Gastroesophageal sphincter (tissue), 4 donors: ENCODE measurements around the gene XAGE1B. TPM values are rescaled to one million over a fixed set of nuclear protein-coding genes. Genes with fewer than 3 reads are reported as not detected.
"Not testable (repeated sequence)": the region's sequence is repeated elsewhere in the genome, so short reads cannot be mapped to it uniquely, and the experiment has no call there.

ENCODE experiments used
- ATAC-seq: fragments of 150-250 bp; one replicate; pipeline ENCODE4 v1.9.1; 2016; ENCODE audit warnings: mild to moderate bottlenecking, moderate library complexity
- H3K27ac ChIP-seq, 4 donors: fragments of 200-600 bp; sonication (generic) in 3 of 4; 1 replicate in 3 of 4; 2 replicates in 1 of 4; pipeline ENCODE4 v1.5.1; 2016 to 2019
- H3K27me3 ChIP-seq: fragments of 200-600 bp; sonication (generic); one replicate; pipeline ENCODE4 v1.5.1; 2019
- H3K36me3 ChIP-seq, 2 donors: fragments of 200-600 bp; sonication (generic); one replicate each; pipeline ENCODE4 v1.5.1; 2019; ENCODE audit warnings: control low read depth in 1 of 2
- H3K4me1 ChIP-seq, 3 donors: fragments of 200-600 bp; sonication (generic); 1 replicate in 2 of 3; 2 replicates in 1 of 3; pipeline ENCODE4 v1.5.1; 2016 to 2019; ENCODE audit warnings: control low read depth in 2 of 3
- H3K4me3 ChIP-seq, 2 donors: fragments of 200-600 bp; sonication (generic); one replicate each; pipeline ENCODE4 v1.5.1; 2019; ENCODE audit warnings: mild to moderate bottlenecking in 1 of 2, moderate library complexity in 1 of 2
- H3K9me3 ChIP-seq, 3 donors: fragments of 200-600 bp; sonication (generic); one replicate each; pipeline ENCODE4 v1.5.1; 2017 to 2019; ENCODE audit warnings: control low read depth in 2 of 3
- EP300 ChIP-seq: sonication (generic); formaldehyde crosslinking; IDR thresholded peaks from one replicate; pipeline ENCODE4 v1.6.1; 2017; ENCODE audit warnings: antibody characterized with exemption, mild to moderate bottlenecking
- POLR2A ChIP-seq, 2 donors: fragments of 450-650 bp; IDR thresholded peaks; one replicate each; pipeline ENCODE4 v1.6.1; 2017; ENCODE audit warnings: antibody characterized with exemption in 2 of 2, mild to moderate bottlenecking in 2 of 2, moderate library complexity in 1 of 2
- POLR2AphosphoS5 ChIP-seq: sonication (generic); formaldehyde crosslinking; IDR thresholded peaks from one replicate; pipeline ENCODE4 v1.6.1; 2017; ENCODE audit warnings: antibody characterized with exemption
- WGBS, 2 donors: methylation state at CpG; one replicate each; pipeline ENCODE4 v1.1.5; 2018; ENCODE audit warnings: low coverage in 1 of 2; 5-methylcytosine and 5-hydroxymethylcytosine counted together
- small RNA-seq, 4 donors: library from RNA; depleted of rRNA; stranded (forward); fragments of <200 nt; gene quantifications; one replicate each; pipeline ENCODE3, GENCODE V24; 2016
- total RNA-seq, 4 donors: library from RNA; depleted of rRNA; stranded (reverse); fragments of >200 nt; gene quantifications; one replicate each; pipeline ENCODE4 v1.1.0, GENCODE V29; 2016
- TF ChIP-seq, protein P1 (sequence below), 4 experiments: fragments of 200-600 bp in 2 of 4; fragments of 450-650 bp in 2 of 4; sonication (generic) in 1 of 4; IDR thresholded peaks; one replicate each; pipeline ENCODE4 v1.5.1; 2017 to 2019; ENCODE audit warnings: antibody characterized with exemption in 4 of 4, mild to moderate bottlenecking in 2 of 4, moderate library complexity in 2 of 4

XAGE1B gene
- total RNA-seq, 4 donors from 2014 or later, result not detected

DNA sequence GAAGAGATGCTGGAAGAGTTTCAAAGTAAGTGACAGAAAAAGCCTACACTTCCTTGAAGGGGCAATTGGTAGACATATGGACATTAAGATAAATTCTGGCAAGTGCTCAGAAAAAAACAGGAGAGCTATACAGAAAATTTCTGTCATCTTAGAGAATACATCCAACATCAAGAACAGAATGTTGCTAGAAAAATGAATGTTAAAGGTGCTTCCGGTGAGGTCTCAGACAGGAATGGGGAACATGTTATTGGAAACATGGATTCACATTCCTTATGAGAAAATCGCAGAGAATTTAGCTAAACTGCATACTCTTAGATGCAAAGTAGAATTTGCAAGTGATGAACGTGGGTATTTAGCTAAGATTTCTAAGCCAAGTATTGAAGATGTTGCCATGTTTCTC, 9.5 kb downstream of the XAGE1B start:
- 63 to 72% methylated on average over 3 of the region's 3 CpGs for WGBS, 2 donors
- no peaks in the 10 kb centered on the region for H3K27me3 ChIP-seq
- no peak for ATAC-seq

DNA sequence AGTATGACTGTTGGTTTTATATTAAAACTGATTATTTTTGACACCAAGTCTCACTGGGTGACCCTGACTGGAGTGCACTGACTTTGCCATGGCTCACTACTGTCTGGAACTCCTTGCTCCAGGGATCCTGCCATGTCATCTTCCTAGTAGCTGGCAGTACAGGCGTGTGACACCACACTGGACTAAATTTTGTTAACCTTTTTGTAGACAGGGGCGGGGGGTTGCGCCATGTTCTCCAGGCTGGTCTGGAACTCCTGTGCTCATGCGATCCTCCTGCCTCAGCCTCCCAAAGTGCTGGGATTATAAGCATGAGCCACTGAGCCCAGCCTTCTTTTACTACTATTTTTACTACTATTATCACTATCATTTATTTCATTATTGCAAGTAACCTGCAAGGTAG, 12.3 kb downstream of the XAGE1B start:
- TF ChIP-seq, protein P1, sequence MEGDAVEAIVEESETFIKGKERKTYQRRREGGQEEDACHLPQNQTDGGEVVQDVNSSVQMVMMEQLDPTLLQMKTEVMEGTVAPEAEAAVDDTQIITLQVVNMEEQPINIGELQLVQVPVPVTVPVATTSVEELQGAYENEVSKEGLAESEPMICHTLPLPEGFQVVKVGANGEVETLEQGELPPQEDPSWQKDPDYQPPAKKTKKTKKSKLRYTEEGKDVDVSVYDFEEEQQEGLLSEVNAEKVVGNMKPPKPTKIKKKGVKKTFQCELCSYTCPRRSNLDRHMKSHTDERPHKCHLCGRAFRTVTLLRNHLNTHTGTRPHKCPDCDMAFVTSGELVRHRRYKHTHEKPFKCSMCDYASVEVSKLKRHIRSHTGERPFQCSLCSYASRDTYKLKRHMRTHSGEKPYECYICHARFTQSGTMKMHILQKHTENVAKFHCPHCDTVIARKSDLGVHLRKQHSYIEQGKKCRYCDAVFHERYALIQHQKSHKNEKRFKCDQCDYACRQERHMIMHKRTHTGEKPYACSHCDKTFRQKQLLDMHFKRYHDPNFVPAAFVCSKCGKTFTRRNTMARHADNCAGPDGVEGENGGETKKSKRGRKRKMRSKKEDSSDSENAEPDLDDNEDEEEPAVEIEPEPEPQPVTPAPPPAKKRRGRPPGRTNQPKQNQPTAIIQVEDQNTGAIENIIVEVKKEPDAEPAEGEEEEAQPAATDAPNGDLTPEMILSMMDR (IDR thresholded peaks at IDR 0.05), result no peak
- TF ChIP-seq POLR2A (IDR thresholded peaks at IDR 0.05), result no peak
- no peak for TF ChIP-seq EP300
- TF ChIP-seq POLR2AphosphoS5, result no peak
- H3K36me3 ChIP-seq, result no peaks in the 10 kb centered on the region
- no peaks in the 10 kb centered on the region for H3K9me3 ChIP-seq
- H3K27ac ChIP-seq, result no peak overlapping the region
- H3K27me3 ChIP-seq, result no peaks in the 10 kb centered on the region
- no peaks in the 10 kb centered on the region for H3K4me1 ChIP-seq
- no peak overlapping the region for H3K4me3 ChIP-seq
- WGBS, 2 donors, result 71% methylated on average over 3 of the region's 4 CpGs; no CpG with 5 or more reads in 1 of the 2 donors
- ATAC-seq, result no peak

More for the DNA sequence above, 9.5 kb downstream of the XAGE1B start:
- Histone ChIP-seq H3K4me1 (no peaks in the 10 kb centered on the region), H3K27ac (no peak overlapping the region), H3K36me3 (no peaks in the 10 kb centered on the region), H3K9me3 (no peaks in the 10 kb centered on the region), H3K4me3 (no peak overlapping the region)
- TF ChIP-seq POLR2AphosphoS5 (no peak), POLR2A (IDR thresholded peaks at IDR 0.05) (no peak), EP300 (no peak)
- TF ChIP-seq, protein P1 (IDR thresholded peaks at IDR 0.05), result no peak

DNA sequence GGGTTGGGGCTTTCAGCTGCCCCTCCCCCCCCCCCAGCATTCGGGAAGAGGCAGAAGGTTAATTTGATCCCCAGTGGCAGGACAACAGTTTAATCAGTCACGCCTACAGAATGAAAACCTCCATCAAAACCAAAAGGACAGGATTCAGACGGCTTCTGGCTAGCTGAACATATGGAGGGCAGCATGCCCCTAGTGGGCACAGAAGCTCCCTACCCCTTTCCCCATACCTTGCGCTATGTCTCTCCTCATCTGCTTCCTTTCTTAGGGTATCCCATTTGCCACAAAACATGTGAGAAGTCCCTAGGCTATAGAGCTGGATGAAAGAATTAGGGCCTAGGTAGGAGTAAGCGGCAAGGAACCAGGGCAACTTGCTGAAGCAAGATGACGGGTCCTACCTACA, 15.5 kb downstream of the XAGE1B start:
- not testable (repeated sequence) for H3K36me3 ChIP-seq, H3K9me3 ChIP-seq, H3K4me1 ChIP-seq, H3K4me3 ChIP-seq, ATAC-seq, H3K27me3 ChIP-seq, H3K27ac ChIP-seq
- no CpG with 5 or more reads among the region's 6 CpGs for WGBS, 2 donors

DNA sequence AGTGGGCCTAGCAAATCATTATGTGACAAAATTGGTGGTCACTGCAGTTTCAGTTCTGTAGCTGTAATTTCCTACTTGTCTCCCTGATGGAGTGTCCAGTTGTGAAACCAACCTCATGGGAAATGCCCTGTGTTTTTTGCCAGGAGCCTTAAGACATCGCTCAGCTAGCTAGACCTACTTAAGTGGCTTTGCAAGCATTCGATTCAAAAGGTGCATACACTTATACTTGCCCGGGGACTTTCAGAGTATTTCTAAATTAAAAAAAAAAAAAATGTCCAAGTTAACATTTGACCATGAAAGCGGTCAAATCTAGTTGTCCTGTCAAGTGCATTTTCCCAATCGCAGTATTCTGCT, 20.5 kb downstream of the XAGE1B start:
- not testable (repeated sequence) for H3K9me3 ChIP-seq, H3K36me3 ChIP-seq, H3K4me3 ChIP-seq, H3K27me3 ChIP-seq, H3K4me1 ChIP-seq, ATAC-seq, H3K27ac ChIP-seq
- no CpG with 5 or more reads among the region's 5 CpGs for WGBS, 2 donors

DNA sequence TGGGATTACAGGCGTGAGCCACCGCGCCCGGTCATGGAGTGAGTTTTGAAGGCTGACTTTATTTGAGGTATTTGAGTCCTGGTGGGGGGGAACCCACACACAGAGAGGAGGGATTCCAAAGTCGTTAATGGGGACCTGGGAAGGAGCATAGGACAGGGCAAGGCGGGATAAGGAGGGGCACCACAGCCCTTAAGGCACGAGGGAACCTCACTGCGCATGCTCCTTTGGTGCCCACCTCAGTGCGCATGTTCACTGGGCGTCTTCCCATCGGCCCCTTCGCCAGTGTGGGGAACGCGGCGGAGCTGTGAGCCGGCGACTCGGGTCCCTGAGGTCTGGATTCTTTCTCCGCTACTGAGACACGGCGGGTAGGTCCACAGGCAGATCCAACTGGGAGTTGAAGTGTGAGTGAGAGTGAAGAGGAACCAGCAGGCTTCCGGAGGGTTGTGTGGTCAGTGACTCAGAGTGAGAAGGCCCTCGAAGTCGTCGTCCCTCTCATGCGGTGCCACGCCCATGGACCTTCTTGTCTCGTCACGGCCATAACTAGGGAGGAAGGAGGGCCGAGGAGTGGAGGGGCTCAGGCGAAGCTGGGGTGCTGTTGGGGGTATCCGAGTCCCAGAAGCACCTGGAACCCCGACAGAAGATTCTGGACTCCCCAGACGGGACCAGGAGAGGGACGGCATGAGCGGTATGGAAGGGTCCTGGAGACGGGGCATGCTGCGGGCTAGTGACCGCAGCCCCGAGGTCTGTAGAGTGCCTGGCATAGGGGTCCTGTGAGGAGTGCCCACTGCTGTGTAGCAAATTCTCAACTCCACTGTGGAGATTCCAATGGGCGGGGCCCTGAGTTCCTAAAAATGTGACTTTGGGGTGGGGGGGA, 21.1 kb downstream of the XAGE1B start, which contains the start of gene XAGE1A:
Gene XAGE1A (plus strand): TSS at position 264 of the 874 bp plus-strand sequence. CDS start 1,554 bp downstream, outside the sequence.
- not testable (repeated sequence) for H3K27ac ChIP-seq, H3K36me3 ChIP-seq, ATAC-seq, H3K4me1 ChIP-seq, H3K9me3 ChIP-seq, H3K27me3 ChIP-seq, H3K4me3 ChIP-seq
- WGBS, 2 donors, result no CpG with 5 or more reads among the region's 41 CpGs

DNA sequence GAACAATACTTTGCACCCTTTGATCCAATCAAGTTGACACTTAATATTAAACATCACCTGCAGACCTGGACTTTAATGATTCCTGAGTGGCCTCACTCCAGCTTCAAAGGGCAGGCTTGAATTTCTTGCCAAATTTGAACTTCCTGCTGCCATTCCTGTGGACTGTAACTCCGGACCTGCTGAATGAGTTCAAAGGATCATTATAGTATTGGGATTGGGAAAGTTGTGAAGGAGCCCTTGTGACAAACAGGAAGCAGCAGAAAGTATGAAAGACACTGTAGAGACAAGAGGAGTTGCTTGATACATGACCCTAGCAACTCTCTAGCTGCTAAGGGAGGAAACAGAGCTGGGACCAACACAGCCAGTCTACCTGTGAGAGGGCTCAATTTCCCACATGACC, 45.6 kb downstream of the XAGE1B start:
- H3K4me1 ChIP-seq, H3K27ac ChIP-seq, H3K4me3 ChIP-seq, H3K36me3 ChIP-seq, H3K27me3 ChIP-seq, ATAC-seq, H3K9me3 ChIP-seq: not testable (repeated sequence)
- WGBS, 2 donors, result no CpG with 5 or more reads among the region's 1 CpG

Small RNA genes within 50 kb of the gene (small RNA-seq; reads per million reads assigned to genes)
- 0 reads per million in 4 donors for gene BX510359.8
- 0 reads per million in 4 donors for gene RBM22P7

Other genes starting within 250 kb of the XAGE1B start
- gene XAGE2, start 148.0 kb downstream of the XAGE1B start, total RNA-seq, result not detected
- not detected for gene XAGE1A, start 21.3 kb downstream of the XAGE1B start, total RNA-seq
- gene SSX7, start 137.8 kb upstream of the XAGE1B start, total RNA-seq, result not detected
- not detected for gene SSX2, start 190.1 kb upstream of the XAGE1B start, total RNA-seq
- not detected for gene SSX2B, start 234.2 kb upstream of the XAGE1B start, total RNA-seq